Thyroid gland (tissue), 4 donors: Measurements from ENCODE around the gene L3HYPDH. TPM values are rescaled to one million over a fixed set of nuclear protein-coding genes. Genes with fewer than 3 reads are reported as not detected.
"Not testable (repeated sequence)": the region's sequence is repeated elsewhere in the genome, so short reads cannot be mapped to it uniquely, and the experiment has no call there.

ENCODE experiments used
- DNase-seq, 2 donors: peaks; one replicate each; pipeline ENCODE4 v3.0.0-alpha.2; 2019
- H3K27ac ChIP-seq, 3 donors: fragments of 200-600 bp; sonication (generic); 1 replicate in 2 of 3; 2 replicates in 1 of 3; pipeline ENCODE4 v1.5.1; 2016 to 2019; ENCODE audit warnings: mild to moderate bottlenecking in 1 of 3, moderate library complexity in 1 of 3
- H3K27me3 ChIP-seq: fragments of 200-600 bp; sonication (generic); one replicate; pipeline ENCODE4 v1.5.1; 2019
- H3K36me3 ChIP-seq, 2 donors: fragments of 200-600 bp; sonication (generic); one replicate each; pipeline ENCODE4 v1.5.1; 2016 to 2019
- H3K4me1 ChIP-seq, 2 donors: fragments of 200-600 bp; sonication (generic); one replicate each; pipeline ENCODE4 v1.5.1; 2017 to 2019
- H3K4me3 ChIP-seq, 3 donors: fragments of 200-600 bp; sonication (generic); replicated peaks in 1 of 3; 1 replicate in 2 of 3; 2 replicates in 1 of 3; pipeline ENCODE4 v1.5.1; 2016; ENCODE audit warnings: mild to moderate bottlenecking in 1 of 3
- H3K9me3 ChIP-seq: fragments of 200-600 bp; sonication (generic); one replicate; pipeline ENCODE4 v1.5.1; 2017
- POLR2A ChIP-seq, 2 donors: fragments of 450-650 bp; IDR thresholded peaks; one replicate each; pipeline ENCODE4 v1.6.1; 2017; ENCODE audit warnings: antibody characterized with exemption in 2 of 2, mild to moderate bottlenecking in 2 of 2, moderate library complexity in 1 of 2
- WGBS, 2 donors: methylation state at CpG; one replicate each; pipeline ENCODE4 v1.1.5; 2017; 5-methylcytosine and 5-hydroxymethylcytosine counted together
- intact Hi-C: fragments of 100-400 bp; cut with DNase I; formaldehyde crosslinking; loops from one replicate; pipeline ENCODE4 v1.15.1; 2023
- total RNA-seq, 4 donors: library from RNA; depleted of rRNA; stranded (reverse); fragments of >200 nt; gene quantifications; one replicate each; pipeline ENCODE4 v1.2.3, GENCODE V29; 2016
- TF ChIP-seq, protein P1 (sequence below), 6 experiments: fragments of 200-600 bp in 3 of 6; fragments of 450-650 bp in 3 of 6; sonication (generic) in 3 of 6; IDR thresholded peaks; one replicate each; pipeline ENCODE4 v1.5.1; 2016 to 2019; ENCODE audit warnings: antibody characterized with exemption in 6 of 6, mild to moderate bottlenecking in 2 of 6, inconsistent platforms in 1 of 6, moderate library complexity in 1 of 6

The L3HYPDH gene
- total RNA-seq, 4 donors from 2014 or later, result 54.8 to 97.7 (median 81.2) TPM

DNA sequence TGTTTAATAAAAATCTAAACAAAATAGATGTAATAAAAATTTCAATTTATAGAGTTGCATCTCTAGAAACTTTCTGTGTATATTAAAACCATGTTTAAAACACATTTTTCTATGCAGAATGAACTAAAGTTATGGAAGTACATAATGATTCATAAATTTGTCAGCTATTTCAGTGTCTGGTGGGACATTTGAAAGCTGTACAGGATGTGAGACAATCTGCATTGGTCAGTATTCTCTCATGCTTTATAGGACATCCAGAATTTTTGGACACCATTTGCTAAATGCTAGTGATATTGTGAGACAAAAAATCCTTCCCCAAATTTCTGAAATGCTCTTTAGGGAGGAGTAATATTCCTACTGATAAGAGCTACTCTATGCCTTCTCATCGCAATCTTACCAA is 32.4 kb downstream of the L3HYPDH start:
- Histone ChIP-seq H3K9me3 (no peaks in the 10 kb centered on the region), H3K4me3 (no peak overlapping the region), H3K27ac (no peak overlapping the region), H3K27me3 (no peaks in the 10 kb centered on the region), H3K36me3 (no peaks in the 10 kb centered on the region), H3K4me1 (no peaks in the 10 kb centered on the region)
- 95 to 96% methylated on average over 1 of the region's 1 CpG for whole genome bisulfite sequencing, 2 donors
- TF ChIP-seq, protein P1, sequence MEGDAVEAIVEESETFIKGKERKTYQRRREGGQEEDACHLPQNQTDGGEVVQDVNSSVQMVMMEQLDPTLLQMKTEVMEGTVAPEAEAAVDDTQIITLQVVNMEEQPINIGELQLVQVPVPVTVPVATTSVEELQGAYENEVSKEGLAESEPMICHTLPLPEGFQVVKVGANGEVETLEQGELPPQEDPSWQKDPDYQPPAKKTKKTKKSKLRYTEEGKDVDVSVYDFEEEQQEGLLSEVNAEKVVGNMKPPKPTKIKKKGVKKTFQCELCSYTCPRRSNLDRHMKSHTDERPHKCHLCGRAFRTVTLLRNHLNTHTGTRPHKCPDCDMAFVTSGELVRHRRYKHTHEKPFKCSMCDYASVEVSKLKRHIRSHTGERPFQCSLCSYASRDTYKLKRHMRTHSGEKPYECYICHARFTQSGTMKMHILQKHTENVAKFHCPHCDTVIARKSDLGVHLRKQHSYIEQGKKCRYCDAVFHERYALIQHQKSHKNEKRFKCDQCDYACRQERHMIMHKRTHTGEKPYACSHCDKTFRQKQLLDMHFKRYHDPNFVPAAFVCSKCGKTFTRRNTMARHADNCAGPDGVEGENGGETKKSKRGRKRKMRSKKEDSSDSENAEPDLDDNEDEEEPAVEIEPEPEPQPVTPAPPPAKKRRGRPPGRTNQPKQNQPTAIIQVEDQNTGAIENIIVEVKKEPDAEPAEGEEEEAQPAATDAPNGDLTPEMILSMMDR (IDR thresholded peaks at IDR 0.05), result no peak
- TF ChIP-seq POLR2A (IDR thresholded peaks at IDR 0.05), result no peak
- DNase-seq, result no peak
- intact Hi-C loops, result no loop called here

DNA sequence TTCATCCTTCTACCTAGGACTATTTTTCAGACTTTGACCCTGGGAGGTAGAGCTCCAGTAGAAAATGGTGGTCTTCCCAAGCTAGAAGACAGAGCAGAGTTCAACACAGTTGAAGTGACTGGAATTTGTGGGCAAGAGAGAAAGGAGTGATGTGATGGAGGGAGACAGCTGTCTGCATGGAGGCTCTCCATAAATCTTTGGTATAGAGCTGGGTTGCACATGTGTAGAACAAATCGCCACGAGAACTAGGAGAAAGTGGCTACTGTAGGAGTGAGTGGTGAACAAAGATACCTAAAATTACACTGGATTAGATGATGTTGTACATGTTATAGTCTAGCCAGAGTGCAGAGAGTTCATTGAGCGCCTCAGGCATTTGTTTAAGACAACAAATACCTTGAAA is 33.5 kb downstream of the L3HYPDH start:
- no peaks in the 10 kb centered on the region for H3K9me3 ChIP-seq
- no peak overlapping the region for H3K27ac ChIP-seq
- TF ChIP-seq, protein P1 (IDR thresholded peaks at IDR 0.05), result no peak
- TF ChIP-seq POLR2A (IDR thresholded peaks at IDR 0.05), result no peak
- intact Hi-C loops, result no loop called here
- no peaks in the 10 kb centered on the region for H3K36me3 ChIP-seq
- H3K4me3 ChIP-seq, result no peak overlapping the region
- WGBS, 2 donors, result 93 to 94% methylated on average over 3 of the region's 3 CpGs
- no peaks in the 10 kb centered on the region for H3K27me3 ChIP-seq
- H3K4me1 ChIP-seq, result no peaks in the 10 kb centered on the region
- no peak for DNase-seq

DNA sequence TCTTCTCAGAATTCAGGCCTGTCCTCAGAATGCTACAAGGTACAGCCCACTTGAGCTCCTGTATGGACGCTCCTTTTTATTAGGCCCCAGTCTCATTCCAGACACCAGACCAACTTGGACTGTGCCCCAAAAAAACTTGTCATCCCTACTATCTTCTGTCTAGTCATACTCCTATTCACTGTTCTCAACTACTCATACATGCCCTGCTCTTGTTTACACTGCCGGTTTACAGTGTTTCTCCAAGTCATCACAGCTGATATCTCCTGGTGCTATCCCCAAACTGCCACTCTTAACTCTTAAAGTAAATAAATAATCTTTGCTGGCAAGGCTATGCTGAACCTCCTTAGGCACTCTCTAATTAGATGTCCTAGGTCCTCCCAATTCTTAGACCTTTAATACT is 35.5 kb downstream of the L3HYPDH start:
- not testable (repeated sequence) for H3K27me3 ChIP-seq

DNA sequence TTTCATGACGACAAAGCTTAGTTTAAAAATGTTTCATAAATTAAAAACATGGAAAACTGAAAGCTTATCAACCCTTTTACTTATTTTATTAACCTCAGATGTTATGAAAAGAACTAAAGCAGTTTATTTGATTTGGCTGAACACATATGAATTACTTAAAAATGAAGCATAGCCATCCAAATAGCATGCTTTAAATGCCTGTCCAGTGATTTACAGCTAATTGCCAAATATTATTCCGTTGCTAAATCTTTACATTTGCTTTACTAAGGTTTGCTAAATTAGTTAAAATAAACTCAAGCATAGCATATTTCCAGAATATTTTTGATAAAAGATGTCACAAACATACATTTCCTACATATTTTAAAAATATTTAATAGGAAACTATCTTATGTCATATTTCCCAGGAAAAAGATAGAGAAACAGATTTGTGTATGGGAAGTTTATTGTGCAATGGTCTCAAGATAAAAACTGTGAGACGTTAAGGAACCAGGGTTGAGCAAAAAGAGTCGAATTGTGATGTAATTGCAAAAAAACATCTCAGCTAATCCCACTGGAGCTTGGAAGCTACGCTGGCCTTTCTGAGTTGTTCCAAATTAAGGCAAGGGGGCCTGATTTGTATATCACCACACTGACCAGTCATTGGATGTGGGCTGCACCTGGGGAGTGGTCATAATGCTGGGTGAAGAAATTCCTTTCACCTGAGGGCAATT is 44.8 kb downstream of the L3HYPDH start:
- WGBS, 2 donors, result 75 to 79% methylated on average over 5 of the region's 5 CpGs
- no peaks in the 10 kb centered on the region for H3K36me3 ChIP-seq
- H3K27me3 ChIP-seq, result no peaks in the 10 kb centered on the region
- H3K4me1 ChIP-seq, result no peaks in the 10 kb centered on the region
- H3K4me3 ChIP-seq, result no peak overlapping the region
- intact Hi-C loops, result no loop called here
- TF ChIP-seq POLR2A (IDR thresholded peaks at IDR 0.05), result no peak
- TF ChIP-seq, protein P1 (IDR thresholded peaks at IDR 0.05), result no peak
- H3K9me3 ChIP-seq, result no peaks in the 10 kb centered on the region
- DNase-seq, result no peak
- H3K27ac ChIP-seq, result no peak overlapping the region

More for the DNA sequence above, 35.5 kb downstream of the L3HYPDH start:
- intact Hi-C loops, H3K9me3 ChIP-seq, H3K36me3 ChIP-seq, DNase-seq, H3K4me1 ChIP-seq, H3K4me3 ChIP-seq, H3K27ac ChIP-seq: not testable (repeated sequence)
- WGBS, 2 donors, result 95% methylated on average over 2 of the region's 2 CpGs

DNA sequence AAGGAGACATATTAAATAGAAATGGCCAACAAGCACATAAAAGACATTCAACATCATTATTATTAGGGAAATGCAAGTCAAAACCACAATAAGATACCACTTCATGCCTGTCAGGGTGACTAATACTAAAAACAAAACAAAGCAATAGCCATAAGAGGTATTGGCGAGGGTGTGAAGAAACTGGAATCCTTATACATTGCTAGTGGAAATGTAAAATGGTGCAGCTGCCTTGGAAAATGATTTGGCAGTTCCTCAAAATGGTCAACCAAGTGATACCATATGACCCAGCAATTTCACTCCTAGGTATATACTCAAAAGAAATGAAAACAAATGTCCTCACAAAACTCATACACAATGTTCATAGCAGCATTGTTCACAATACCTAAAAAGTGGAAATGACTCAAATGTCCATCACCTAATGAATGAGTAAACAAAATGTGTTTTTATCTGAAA is 46.0 kb downstream of the L3HYPDH start:
- Histone ChIP-seq H3K27me3 (no peaks in the 10 kb centered on the region), H3K4me3 (no peak overlapping the region), H3K4me1 (no peaks in the 10 kb centered on the region), H3K9me3 (no peaks in the 10 kb centered on the region), H3K27ac (no peak overlapping the region), H3K36me3 (no peaks in the 10 kb centered on the region)
- intact Hi-C loops, result no loop called here
- TF ChIP-seq POLR2A (IDR thresholded peaks at IDR 0.05), result no peak
- TF ChIP-seq, protein P1 (IDR thresholded peaks at IDR 0.05), result no peak
- no peak for DNase-seq
- WGBS, 2 donors, result 90 to 92% methylated on average over 1 of the region's 1 CpG
